ENCODE measurements around the gene LHPP. TPM values are rescaled to one million over a fixed set of nuclear protein-coding genes. Genes with fewer than 3 reads are reported as not detected.

Gene LHPP
- total RNA-seq, 2 donors from 2014 or later, result 4.9 to 9.9 TPM

GRCh38 chr10:124455441-124455840, 6.2 kb upstream of the LHPP start:
- no peak overlapping the region for H3K4me3 ChIP-seq
- ATAC-seq (no peak), DNase-seq (no peak)
- no peak overlapping the region for H3K27ac ChIP-seq
- peaks cover 6% of the 10 kb centered on the region for H3K4me1 ChIP-seq
- H3K9me3 ChIP-seq, result no peaks in the 10 kb centered on the region
- 60 to 62% methylated on average over 7 of the region's 7 CpGs for WGBS, 2 donors
- intact Hi-C loops (cut with DNase I), result no loop called here
- no peaks in the 10 kb centered on the region for H3K36me3 ChIP-seq (replicated peaks in 1 of 2; ENCODE audit: insufficient read depth in 1 of 2, low read depth in 2 of 2)
- TF ChIP-seq CTCF (IDR thresholded peaks at IDR 0.05) (no peak), POLR2A (IDR thresholded peaks at IDR 0.05) (no peak)
- peaks cover 0 to 9% of the 10 kb centered on the region in 2 donors for H3K27me3 ChIP-seq

DNA sequence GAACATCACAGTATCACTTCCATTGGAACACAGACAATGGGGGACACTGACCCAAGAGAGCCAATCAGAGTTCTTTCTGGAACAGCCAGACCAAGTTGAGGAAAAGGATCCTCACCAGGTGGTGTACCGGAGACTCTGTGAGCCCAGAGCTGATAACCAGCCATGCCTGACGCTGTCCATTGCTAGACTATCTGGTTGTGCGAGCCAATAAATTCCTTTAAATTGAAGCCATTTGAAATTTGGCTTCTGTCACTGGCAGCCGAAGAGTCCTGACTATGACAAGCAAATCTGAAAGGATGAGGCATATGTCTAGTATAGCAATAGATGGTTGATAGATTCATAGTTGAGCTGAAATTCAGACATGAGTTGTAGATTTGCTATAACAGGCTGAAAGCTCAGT, 3.1 kb upstream of the LHPP start:
- ATAC-seq (no peak), DNase-seq (no peak)
- 86 to 87% methylated on average over 4 of the region's 4 CpGs for WGBS, 2 donors
- TF ChIP-seq CTCF (IDR thresholded peaks at IDR 0.05) (no peak), POLR2A (IDR thresholded peaks at IDR 0.05) (no peak)
- H3K27me3 ChIP-seq, result peaks cover 0 to 3% of the 10 kb centered on the region in 2 donors
- H3K36me3 ChIP-seq (replicated peaks in 1 of 2; ENCODE audit: insufficient read depth in 1 of 2, low read depth in 2 of 2), result no peaks in the 10 kb centered on the region
- H3K4me3 ChIP-seq, result no peak overlapping the region
- no peaks in the 10 kb centered on the region for H3K9me3 ChIP-seq
- intact Hi-C loops (cut with DNase I), result no loop called here
- no peak overlapping the region for H3K27ac ChIP-seq
- H3K4me1 ChIP-seq, result peaks cover 6% of the 10 kb centered on the region

DNA sequence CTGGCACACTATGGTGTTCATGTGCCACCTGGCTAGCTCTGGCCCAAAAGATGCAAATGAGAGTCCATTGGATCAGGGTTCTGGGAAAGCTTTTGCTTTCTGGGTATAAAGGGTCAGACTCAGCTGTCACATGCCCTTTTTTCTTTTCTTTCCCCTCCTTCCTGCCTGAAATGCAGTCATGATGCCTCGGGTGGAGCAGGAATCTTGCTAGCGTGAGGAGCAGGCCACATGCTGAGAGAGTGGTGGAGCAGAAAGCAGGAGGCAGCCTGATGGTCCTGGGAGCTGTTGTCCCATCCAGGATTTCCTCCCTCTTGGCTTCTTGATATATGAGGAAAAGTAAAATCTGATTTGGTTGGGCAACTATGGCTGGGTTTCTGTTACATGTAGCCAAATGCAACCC, 2.7 kb upstream of the LHPP start:
- no peak overlapping the region for H3K27ac ChIP-seq
- no peak overlapping the region for H3K4me3 ChIP-seq
- WGBS, 2 donors, result 73 to 75% methylated on average over 2 of the region's 2 CpGs

GRCh38 chr10:124459395-124459794, 2.2 kb upstream of the LHPP start:
- H3K4me1 ChIP-seq, result peaks cover 6% of the 10 kb centered on the region
- H3K9me3 ChIP-seq, result no peaks in the 10 kb centered on the region
- H3K4me3 ChIP-seq, result no peak overlapping the region
- WGBS, 2 donors, result 5 to 17% methylated on average over 1 of the region's 1 CpG
- no peaks in the 10 kb centered on the region for H3K36me3 ChIP-seq (replicated peaks in 1 of 2; ENCODE audit: insufficient read depth in 1 of 2, low read depth in 2 of 2)
- H3K27ac ChIP-seq, result no peak overlapping the region
- no peak for ATAC-seq
- intact Hi-C loops (cut with DNase I), result no loop called here
- no peaks in the 10 kb centered on the region for H3K27me3 ChIP-seq
- TF ChIP-seq POLR2A (IDR thresholded peaks at IDR 0.05), result no peak
- no peak for TF ChIP-seq CTCF (IDR thresholded peaks at IDR 0.05)
- no peak for DNase-seq

More for the DNA sequence above, 2.7 kb upstream of the LHPP start:
- Histone ChIP-seq H3K4me1 (peaks cover 6% of the 10 kb centered on the region), H3K27me3 (no peaks in the 10 kb centered on the region), H3K36me3 (replicated peaks in 1 of 2; ENCODE audit: insufficient read depth in 1 of 2, low read depth in 2 of 2) (no peaks in the 10 kb centered on the region), H3K9me3 (no peaks in the 10 kb centered on the region)
- DNase-seq (no peak), ATAC-seq (no peak)
- intact Hi-C loops (cut with DNase I), result no loop called here
- TF ChIP-seq CTCF (IDR thresholded peaks at IDR 0.05), result no peak

DNA sequence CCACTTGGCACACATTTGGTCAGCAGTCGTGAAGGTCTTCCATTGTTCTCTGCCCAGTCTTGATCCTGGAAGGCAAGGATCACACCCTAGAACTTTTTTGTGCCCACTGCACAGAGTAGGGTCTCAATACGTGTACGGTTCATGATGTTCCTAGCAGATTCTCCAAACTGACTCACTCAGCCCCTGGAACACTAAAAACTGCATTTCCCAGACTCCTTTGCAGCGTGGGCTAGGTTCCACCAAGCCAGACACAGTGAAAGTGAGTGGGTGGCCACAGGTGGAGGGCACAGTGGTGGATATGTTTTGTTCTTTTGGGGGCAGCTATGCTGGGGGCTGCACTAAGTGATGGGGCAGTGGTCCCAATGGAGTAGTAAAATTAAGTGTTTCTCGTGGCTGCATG, 1.5 kb upstream of the LHPP start:
- intact Hi-C loops (cut with DNase I), result no loop called here
- H3K4me1 ChIP-seq, result peaks cover 6% of the 10 kb centered on the region
- H3K36me3 ChIP-seq (replicated peaks in 1 of 2; ENCODE audit: insufficient read depth in 1 of 2, low read depth in 2 of 2), result no peaks in the 10 kb centered on the region
- H3K27ac ChIP-seq, result no peak overlapping the region
- no peaks in the 10 kb centered on the region for H3K27me3 ChIP-seq
- no peaks in the 10 kb centered on the region for H3K9me3 ChIP-seq
- H3K4me3 ChIP-seq, result no peak overlapping the region
- ATAC-seq (no peak), DNase-seq (no peak)
- WGBS, 2 donors, result 80 to 88% methylated on average over 1 to 4 of the region's 5 CpGs
- TF ChIP-seq CTCF (IDR thresholded peaks at IDR 0.05) (no peak), POLR2A (IDR thresholded peaks at IDR 0.05) (no peak)
